H1 (cell line): ENCODE data around the gene MOB1B. TPM values are rescaled to one million over a fixed set of nuclear protein-coding genes. Genes with fewer than 3 reads are reported as not detected.

ENCODE experiments used
- CHD1 ChIP-seq: IDR thresholded peaks from 2 replicates; pipeline ENCODE4 v1.6.1; 2012; ENCODE audit warnings: low read depth, low read length, improper control_type of control experiment
- CTBP2 ChIP-seq: IDR thresholded peaks from 2 replicates; pipeline ENCODE4 v1.7.0; 2011; ENCODE audit warnings: borderline replicate concordance, mild to moderate bottlenecking, moderate library complexity, mixed read lengths, low read length; ENCODE audit not compliant: insufficient read depth, insufficient read length
- HDAC6 ChIP-seq: IDR thresholded peaks from one replicate; pipeline ENCODE4 v1.7.1; 2012; ENCODE audit warnings: low read depth, mild to moderate bottlenecking, inconsistent platforms, low read length, moderate library complexity
- NANOG ChIP-seq: IDR thresholded peaks from 2 replicates; pipeline ENCODE4 v1.6.1; 2011; ENCODE audit warnings: low read length, low read depth, mild to moderate bottlenecking, inconsistent platforms; ENCODE audit not compliant: insufficient read depth, poor library complexity, severe bottlenecking
- POU5F1 ChIP-seq: IDR thresholded peaks from 2 replicates; pipeline ENCODE4 v1.6.1; 2011; ENCODE audit warnings: low read depth, mild to moderate bottlenecking, low read length, moderate library complexity
- RFX5 ChIP-seq: IDR thresholded peaks from 2 replicates; pipeline ENCODE4 v1.6.1; 2011; ENCODE audit warnings: low read depth, low read length, improper control_type of control experiment, borderline replicate concordance
- RXRA ChIP-seq: IDR thresholded peaks from 2 replicates; pipeline ENCODE4 v1.6.1; 2011; ENCODE audit warnings: low read depth, mild to moderate bottlenecking, low read length, moderate library complexity; ENCODE audit not compliant: insufficient read depth
- SIRT6 ChIP-seq: IDR thresholded peaks from one replicate; pipeline ENCODE4 v1.7.1; 2012; ENCODE audit warnings: low read length, inconsistent platforms
- polyA plus RNA-seq, 7 experiments: library from polyadenylated mRNA; depleted of rRNA in 3 of 7; stranded (reverse) in 5 of 7; unstranded in 2 of 7; fragments of >200 nt in 5 of 7; fragments of 200-250 nt in 2 of 7; gene quantifications; 1 replicate in 5 of 7; 2 replicates in 1 of 7; 4 replicates in 1 of 7; pipeline versions ENCODE4 v1.2.1 to v1.2.3, GENCODE V29; 2011 to 2013; ENCODE audit warnings: missing spikeins in 2 of 7, mixed read lengths in 2 of 7
- total RNA-seq: library from RNA; stranded (reverse); fragmentation: NEBNext Ultra II Directional; extraction: Animal tissue kit (Norgen Biotek cat#: 25700); gene quantifications from 2 replicates; pipeline ENCODE4 v1.2.1, GENCODE V29; 2021
- TF ChIP-seq, protein P1 (sequence below): fragments of 300-600 bp; sonication (generic); IDR thresholded peaks from 2 replicates; pipeline ENCODE4 v1.7.1; 2012; ENCODE audit warnings: low read length, moderate library complexity, mild to moderate bottlenecking, inconsistent platforms; ENCODE audit not compliant: insufficient replicate concordance
- TF ChIP-seq, protein P2 (sequence below): IDR thresholded peaks from 2 replicates; pipeline ENCODE4 v1.6.1; 2012; ENCODE audit warnings: inconsistent platforms
- TF ChIP-seq, protein P3 (sequence below): IDR thresholded peaks from 2 replicates; pipeline ENCODE4 v1.6.1; 2011; ENCODE audit warnings: low read depth, mild to moderate bottlenecking, low read length; ENCODE audit not compliant: insufficient read depth

Gene MOB1B
- total and polyA plus RNA-seq, 2 of the 8 experiments (the other 6 are each of a cell fraction or from before 2014, with no cell fraction given) = 3.8 to 33.5 TPM

DNA sequence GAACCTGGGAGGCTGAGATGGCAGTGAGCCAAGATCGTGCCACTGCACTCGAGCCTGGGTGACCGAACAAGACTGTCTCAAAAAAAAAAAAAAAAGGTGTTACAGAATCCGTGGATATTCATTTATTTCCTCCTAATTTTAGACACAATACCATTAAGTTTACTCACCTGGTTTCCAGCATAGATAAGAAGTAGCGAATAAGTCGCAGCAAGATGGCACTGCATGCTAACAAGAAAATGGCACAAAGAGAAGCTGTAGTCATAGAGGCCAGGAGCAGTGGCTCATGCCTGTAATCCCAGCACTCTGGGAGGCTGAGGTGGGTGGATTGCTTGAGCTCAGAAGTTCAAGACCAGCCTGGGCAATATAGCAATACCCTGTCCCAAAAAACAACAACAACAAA lies 17.0 kb upstream of the MOB1B start (continued):
- TF ChIP-seq, protein P1, sequence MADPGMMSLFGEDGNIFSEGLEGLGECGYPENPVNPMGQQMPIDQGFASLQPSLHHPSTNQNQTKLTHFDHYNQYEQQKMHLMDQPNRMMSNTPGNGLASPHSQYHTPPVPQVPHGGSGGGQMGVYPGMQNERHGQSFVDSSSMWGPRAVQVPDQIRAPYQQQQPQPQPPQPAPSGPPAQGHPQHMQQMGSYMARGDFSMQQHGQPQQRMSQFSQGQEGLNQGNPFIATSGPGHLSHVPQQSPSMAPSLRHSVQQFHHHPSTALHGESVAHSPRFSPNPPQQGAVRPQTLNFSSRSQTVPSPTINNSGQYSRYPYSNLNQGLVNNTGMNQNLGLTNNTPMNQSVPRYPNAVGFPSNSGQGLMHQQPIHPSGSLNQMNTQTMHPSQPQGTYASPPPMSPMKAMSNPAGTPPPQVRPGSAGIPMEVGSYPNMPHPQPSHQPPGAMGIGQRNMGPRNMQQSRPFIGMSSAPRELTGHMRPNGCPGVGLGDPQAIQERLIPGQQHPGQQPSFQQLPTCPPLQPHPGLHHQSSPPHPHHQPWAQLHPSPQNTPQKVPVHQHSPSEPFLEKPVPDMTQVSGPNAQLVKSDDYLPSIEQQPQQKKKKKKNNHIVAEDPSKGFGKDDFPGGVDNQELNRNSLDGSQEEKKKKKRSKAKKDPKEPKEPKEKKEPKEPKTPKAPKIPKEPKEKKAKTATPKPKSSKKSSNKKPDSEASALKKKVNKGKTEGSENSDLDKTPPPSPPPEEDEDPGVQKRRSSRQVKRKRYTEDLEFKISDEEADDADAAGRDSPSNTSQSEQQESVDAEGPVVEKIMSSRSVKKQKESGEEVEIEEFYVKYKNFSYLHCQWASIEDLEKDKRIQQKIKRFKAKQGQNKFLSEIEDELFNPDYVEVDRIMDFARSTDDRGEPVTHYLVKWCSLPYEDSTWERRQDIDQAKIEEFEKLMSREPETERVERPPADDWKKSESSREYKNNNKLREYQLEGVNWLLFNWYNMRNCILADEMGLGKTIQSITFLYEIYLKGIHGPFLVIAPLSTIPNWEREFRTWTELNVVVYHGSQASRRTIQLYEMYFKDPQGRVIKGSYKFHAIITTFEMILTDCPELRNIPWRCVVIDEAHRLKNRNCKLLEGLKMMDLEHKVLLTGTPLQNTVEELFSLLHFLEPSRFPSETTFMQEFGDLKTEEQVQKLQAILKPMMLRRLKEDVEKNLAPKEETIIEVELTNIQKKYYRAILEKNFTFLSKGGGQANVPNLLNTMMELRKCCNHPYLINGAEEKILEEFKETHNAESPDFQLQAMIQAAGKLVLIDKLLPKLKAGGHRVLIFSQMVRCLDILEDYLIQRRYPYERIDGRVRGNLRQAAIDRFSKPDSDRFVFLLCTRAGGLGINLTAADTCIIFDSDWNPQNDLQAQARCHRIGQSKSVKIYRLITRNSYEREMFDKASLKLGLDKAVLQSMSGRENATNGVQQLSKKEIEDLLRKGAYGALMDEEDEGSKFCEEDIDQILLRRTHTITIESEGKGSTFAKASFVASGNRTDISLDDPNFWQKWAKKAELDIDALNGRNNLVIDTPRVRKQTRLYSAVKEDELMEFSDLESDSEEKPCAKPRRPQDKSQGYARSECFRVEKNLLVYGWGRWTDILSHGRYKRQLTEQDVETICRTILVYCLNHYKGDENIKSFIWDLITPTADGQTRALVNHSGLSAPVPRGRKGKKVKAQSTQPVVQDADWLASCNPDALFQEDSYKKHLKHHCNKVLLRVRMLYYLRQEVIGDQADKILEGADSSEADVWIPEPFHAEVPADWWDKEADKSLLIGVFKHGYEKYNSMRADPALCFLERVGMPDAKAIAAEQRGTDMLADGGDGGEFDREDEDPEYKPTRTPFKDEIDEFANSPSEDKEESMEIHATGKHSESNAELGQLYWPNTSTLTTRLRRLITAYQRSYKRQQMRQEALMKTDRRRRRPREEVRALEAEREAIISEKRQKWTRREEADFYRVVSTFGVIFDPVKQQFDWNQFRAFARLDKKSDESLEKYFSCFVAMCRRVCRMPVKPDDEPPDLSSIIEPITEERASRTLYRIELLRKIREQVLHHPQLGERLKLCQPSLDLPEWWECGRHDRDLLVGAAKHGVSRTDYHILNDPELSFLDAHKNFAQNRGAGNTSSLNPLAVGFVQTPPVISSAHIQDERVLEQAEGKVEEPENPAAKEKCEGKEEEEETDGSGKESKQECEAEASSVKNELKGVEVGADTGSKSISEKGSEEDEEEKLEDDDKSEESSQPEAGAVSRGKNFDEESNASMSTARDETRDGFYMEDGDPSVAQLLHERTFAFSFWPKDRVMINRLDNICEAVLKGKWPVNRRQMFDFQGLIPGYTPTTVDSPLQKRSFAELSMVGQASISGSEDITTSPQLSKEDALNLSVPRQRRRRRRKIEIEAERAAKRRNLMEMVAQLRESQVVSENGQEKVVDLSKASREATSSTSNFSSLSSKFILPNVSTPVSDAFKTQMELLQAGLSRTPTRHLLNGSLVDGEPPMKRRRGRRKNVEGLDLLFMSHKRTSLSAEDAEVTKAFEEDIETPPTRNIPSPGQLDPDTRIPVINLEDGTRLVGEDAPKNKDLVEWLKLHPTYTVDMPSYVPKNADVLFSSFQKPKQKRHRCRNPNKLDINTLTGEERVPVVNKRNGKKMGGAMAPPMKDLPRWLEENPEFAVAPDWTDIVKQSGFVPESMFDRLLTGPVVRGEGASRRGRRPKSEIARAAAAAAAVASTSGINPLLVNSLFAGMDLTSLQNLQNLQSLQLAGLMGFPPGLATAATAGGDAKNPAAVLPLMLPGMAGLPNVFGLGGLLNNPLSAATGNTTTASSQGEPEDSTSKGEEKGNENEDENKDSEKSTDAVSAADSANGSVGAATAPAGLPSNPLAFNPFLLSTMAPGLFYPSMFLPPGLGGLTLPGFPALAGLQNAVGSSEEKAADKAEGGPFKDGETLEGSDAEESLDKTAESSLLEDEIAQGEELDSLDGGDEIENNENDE = no peak
- TF ChIP-seq RFX5 (no peak), NANOG (no peak), CHD1 (no peak), RXRA (no peak), POU5F1 (no peak), SIRT6 (no peak), HDAC6 (no peak), CTBP2 (no peak)
- TF ChIP-seq, protein P2, sequence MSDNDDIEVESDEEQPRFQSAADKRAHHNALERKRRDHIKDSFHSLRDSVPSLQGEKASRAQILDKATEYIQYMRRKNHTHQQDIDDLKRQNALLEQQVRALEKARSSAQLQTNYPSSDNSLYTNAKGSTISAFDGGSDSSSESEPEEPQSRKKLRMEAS = no peak
- TF ChIP-seq, protein P3, sequence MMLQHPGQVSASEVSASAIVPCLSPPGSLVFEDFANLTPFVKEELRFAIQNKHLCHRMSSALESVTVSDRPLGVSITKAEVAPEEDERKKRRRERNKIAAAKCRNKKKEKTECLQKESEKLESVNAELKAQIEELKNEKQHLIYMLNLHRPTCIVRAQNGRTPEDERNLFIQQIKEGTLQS = no peak
